OCI-LY1 (cell line): Measurements from ENCODE around the gene HINFP.
"Not testable (repeated sequence)": the region's sequence is repeated elsewhere in the genome, so short reads cannot be mapped to it uniquely, and the experiment has no call there.

Experiments used
- H2AFZ ChIP-seq: fragments of 200-600 bp; sonication (generic), shearing (Covaris generic); 2 replicates; pipeline ENCODE4 v1.6.0; 2014; ENCODE audit warnings: antibody characterized with exemption, mild to moderate bottlenecking, low read length
- H3F3A ChIP-seq: fragments of 200-600 bp; sonication (generic), shearing (Covaris generic); 2 replicates; pipeline ENCODE4 v1.6.0; 2014; ENCODE audit warnings: mild to moderate bottlenecking, antibody characterized with exemption, low read length, moderate library complexity; ENCODE audit not compliant: insufficient read depth
- H3K27ac ChIP-seq: fragments of 200-600 bp; sonication (generic); 2 replicates; pipeline ENCODE4 v1.5.1; 2014; ENCODE audit warnings: low read length, mixed run types, mild to moderate bottlenecking, low read depth; ENCODE audit not compliant: poor library complexity, severe bottlenecking
- H3K27me3 ChIP-seq: fragments of 200-600 bp; sonication (generic); 2 replicates; pipeline ENCODE4 v1.6.0; 2014; ENCODE audit warnings: antibody characterized with exemption, mild to moderate bottlenecking, low read length, moderate library complexity; ENCODE audit not compliant: insufficient read depth
- H3K36me3 ChIP-seq: fragments of 200-600 bp; sonication (generic); 2 replicates; pipeline ENCODE4 v1.6.1; 2014; ENCODE audit warnings: mild to moderate bottlenecking, antibody characterized with exemption, low read length, moderate library complexity, mixed read lengths; ENCODE audit not compliant: insufficient read depth
- H3K4me1 ChIP-seq: fragments of 200-600 bp; sonication (generic); 2 replicates; pipeline ENCODE4 v1.5.1; 2014; ENCODE audit warnings: mild to moderate bottlenecking, low read length, moderate library complexity; ENCODE audit not compliant: insufficient read depth, severe bottlenecking
- H3K4me2 ChIP-seq: fragments of 200-600 bp; sonication (generic), shearing (Covaris generic); 2 replicates; pipeline ENCODE4 v1.6.1; 2014; ENCODE audit warnings: low read length
- H3K4me3 ChIP-seq: fragments of 200-600 bp; sonication (generic); 2 replicates; pipeline ENCODE4 v1.5.1; 2014; ENCODE audit warnings: low read length, low read depth, mild to moderate bottlenecking, mixed read lengths; ENCODE audit not compliant: poor library complexity, severe bottlenecking
- H3K79me2 ChIP-seq: fragments of 200-600 bp; shearing (Covaris generic); 2 replicates; pipeline ENCODE4 v1.6.1; 2016; ENCODE audit warnings: mixed run types, low read length, mixed read lengths; ENCODE audit not compliant: insufficient read depth
- H3K9ac ChIP-seq: fragments of 200-600 bp; sonication (generic), shearing (Covaris generic); 2 replicates; pipeline ENCODE4 v1.6.1; 2014; ENCODE audit warnings: mild to moderate bottlenecking, low read length, mixed read lengths
- H3K9me2 ChIP-seq: fragments of 200-600 bp; sonication (generic), shearing (Covaris generic); 2 replicates; pipeline ENCODE4 v1.6.1; 2014; ENCODE audit warnings: low read depth, mild to moderate bottlenecking, low read length, mixed read lengths
- H3K9me3 ChIP-seq: fragments of 200-600 bp; shearing (Covaris generic); 2 replicates; pipeline ENCODE4 v1.6.1; 2014; ENCODE audit warnings: low read length, mixed read lengths
- H4K20me1 ChIP-seq: fragments of 200-600 bp; sonication (generic), shearing (Covaris generic); 2 replicates; pipeline ENCODE4 v1.6.0; 2016; ENCODE audit warnings: mild to moderate bottlenecking, low read length; ENCODE audit not compliant: insufficient read depth
- EZH2 ChIP-seq: fragments of 200-600 bp; sonication (generic), shearing (Covaris generic); IDR thresholded peaks from 2 replicates; pipeline ENCODE4 v1.8.0; 2017; ENCODE audit warnings: borderline replicate concordance, mixed run types, mild to moderate bottlenecking, antibody characterized with exemption, low read length, moderate library complexity, mixed read lengths
- TF ChIP-seq, protein P1 (sequence below): fragments of 200-600 bp; sonication (generic), shearing (Covaris generic); IDR thresholded peaks from 2 replicates; pipeline ENCODE4 v1.5.1; 2017; ENCODE audit warnings: mild to moderate bottlenecking, antibody characterized with exemption, low read length, moderate library complexity, mixed read lengths

Gene HINFP

DNA sequence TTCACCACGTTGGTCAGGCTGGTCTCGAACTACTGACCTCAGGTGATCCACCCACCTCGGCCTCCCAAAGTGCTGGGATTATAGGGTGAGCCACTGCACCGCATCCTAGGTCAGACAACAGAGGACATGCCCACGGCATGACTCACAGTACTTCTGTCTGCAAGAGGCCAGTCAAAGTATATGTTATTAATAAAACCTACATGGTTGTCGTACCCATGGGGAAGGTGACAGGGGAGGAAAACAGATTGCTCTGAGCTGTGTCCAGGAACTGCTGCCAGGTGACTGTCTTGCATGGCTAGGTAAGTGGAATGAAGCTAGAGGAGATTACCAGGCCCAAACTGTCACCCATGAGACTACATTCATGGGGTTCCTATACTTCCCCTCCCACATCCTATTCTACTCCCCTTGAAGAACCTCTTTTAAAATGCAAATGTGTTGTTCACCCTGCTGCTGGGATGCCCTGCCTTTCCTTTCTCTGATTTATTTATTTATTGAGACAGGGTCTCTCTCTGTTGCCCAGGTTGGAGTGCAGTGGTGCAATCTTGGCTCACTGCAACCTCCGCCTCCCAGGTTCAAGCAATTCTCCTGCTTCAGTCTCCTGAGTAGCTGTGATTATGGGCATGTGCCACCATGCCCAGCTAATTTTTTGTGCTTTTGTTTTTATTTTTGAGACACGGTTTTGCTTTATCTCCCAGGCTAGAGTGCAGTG lies 45.1 kb downstream of the HINFP start:
- H3F3A ChIP-seq, result no peaks in the 10 kb centered on the region
- H3K36me3 ChIP-seq, result no peaks in the 10 kb centered on the region
- H4K20me1 ChIP-seq, result no peaks in the 10 kb centered on the region
- TF ChIP-seq, protein P1, sequence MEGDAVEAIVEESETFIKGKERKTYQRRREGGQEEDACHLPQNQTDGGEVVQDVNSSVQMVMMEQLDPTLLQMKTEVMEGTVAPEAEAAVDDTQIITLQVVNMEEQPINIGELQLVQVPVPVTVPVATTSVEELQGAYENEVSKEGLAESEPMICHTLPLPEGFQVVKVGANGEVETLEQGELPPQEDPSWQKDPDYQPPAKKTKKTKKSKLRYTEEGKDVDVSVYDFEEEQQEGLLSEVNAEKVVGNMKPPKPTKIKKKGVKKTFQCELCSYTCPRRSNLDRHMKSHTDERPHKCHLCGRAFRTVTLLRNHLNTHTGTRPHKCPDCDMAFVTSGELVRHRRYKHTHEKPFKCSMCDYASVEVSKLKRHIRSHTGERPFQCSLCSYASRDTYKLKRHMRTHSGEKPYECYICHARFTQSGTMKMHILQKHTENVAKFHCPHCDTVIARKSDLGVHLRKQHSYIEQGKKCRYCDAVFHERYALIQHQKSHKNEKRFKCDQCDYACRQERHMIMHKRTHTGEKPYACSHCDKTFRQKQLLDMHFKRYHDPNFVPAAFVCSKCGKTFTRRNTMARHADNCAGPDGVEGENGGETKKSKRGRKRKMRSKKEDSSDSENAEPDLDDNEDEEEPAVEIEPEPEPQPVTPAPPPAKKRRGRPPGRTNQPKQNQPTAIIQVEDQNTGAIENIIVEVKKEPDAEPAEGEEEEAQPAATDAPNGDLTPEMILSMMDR, result no peak
- TF ChIP-seq EZH2, result no peak
- no peaks in the 10 kb centered on the region for H3K79me2 ChIP-seq
- no peaks in the 10 kb centered on the region for H3K27me3 ChIP-seq
- no peak overlapping the region for H3K27ac ChIP-seq
- H3K9me3 ChIP-seq, result no peaks in the 10 kb centered on the region
- peaks cover 6% of the 10 kb centered on the region for H3K4me1 ChIP-seq
- H2AFZ ChIP-seq, result no peak overlapping the region
- no peak overlapping the region for H3K9ac ChIP-seq
- no peak overlapping the region for H3K4me3 ChIP-seq
- H3K9me2 ChIP-seq, result no peaks in the 10 kb centered on the region
- H3K4me2 ChIP-seq, result no peak overlapping the region

DNA sequence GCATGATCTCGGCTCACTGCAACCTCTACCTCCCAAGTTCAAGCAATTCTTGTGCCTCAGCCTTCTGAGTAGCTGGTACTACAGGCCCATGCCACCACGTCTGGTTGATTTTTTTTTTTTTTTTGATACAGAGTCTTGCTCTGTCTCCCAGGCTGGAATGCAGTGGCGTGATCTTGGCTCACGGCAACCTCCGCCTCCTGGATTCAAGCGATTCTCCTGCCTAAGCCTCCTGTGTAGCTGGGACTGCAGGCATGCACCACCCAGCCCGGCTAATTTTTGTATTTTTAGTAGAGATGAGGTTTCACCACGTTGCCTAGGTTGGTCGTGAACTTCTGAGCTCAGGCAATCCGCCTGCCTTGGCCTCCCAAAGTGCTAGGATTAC lies 45.7 kb downstream of the HINFP start:
- not testable (repeated sequence) for H3K4me1 ChIP-seq, H3K4me3 ChIP-seq, H3K27me3 ChIP-seq, H2AFZ ChIP-seq, H3K9ac ChIP-seq, H3K4me2 ChIP-seq, H3K9me3 ChIP-seq, H4K20me1 ChIP-seq, H3K9me2 ChIP-seq, H3K27ac ChIP-seq, H3K36me3 ChIP-seq, H3K79me2 ChIP-seq, H3F3A ChIP-seq

DNA sequence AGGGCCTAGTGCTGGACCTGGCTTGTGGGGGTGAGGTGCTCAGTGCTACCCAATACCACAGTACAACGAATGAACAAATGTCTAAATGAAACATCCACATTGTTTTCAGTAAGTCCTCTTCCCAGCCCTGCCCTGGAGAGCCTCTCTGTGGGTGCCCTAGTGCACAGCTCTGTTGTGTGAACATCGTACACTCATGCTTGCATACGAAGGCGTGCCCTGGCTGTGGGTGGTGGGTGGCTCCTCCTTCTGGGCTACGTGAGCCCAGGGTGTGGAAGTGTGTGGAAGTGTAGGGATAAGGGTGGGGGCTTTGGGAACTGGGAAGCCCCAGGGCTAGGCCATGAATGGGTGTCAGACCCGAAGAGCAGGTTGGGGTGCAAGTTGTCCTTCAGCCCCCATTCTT lies 46.6 kb downstream of the HINFP start:
- Histone ChIP-seq H3K27ac (no peak overlapping the region), H3K4me3 (no peak overlapping the region), H3K9me3 (no peaks in the 10 kb centered on the region), H2AFZ (no peak overlapping the region), H4K20me1 (no peaks in the 10 kb centered on the region), H3K4me2 (no peak overlapping the region), H3K27me3 (no peaks in the 10 kb centered on the region), H3K4me1 (peaks cover 6% of the 10 kb centered on the region), H3K36me3 (no peaks in the 10 kb centered on the region), H3F3A (no peaks in the 10 kb centered on the region), H3K9ac (no peak overlapping the region), H3K79me2 (no peaks in the 10 kb centered on the region), H3K9me2 (no peaks in the 10 kb centered on the region)
- TF ChIP-seq EZH2, result no peak
- TF ChIP-seq, protein P1, result no peak
